OCI-LY7 (cell line): Measurements from ENCODE around the gene FAM32A.

Experiments
- EZH2phosphoT487 ChIP-seq: fragments of 200-600 bp; sonication (generic); IDR thresholded peaks from 2 replicates; pipeline ENCODE4 v1.6.1; 2018; ENCODE audit warnings: low read depth, borderline replicate concordance, mild to moderate bottlenecking, mixed run types, antibody characterized with exemption, low read length, moderate library complexity, mixed read lengths
- TF ChIP-seq, protein P1 (sequence below): fragments of 200-600 bp; sonication (generic); conservative IDR thresholded peaks from 2 replicates; pipeline ENCODE4 v1.5.1; 2014; ENCODE audit warnings: mild to moderate bottlenecking, antibody characterized with exemption, low read length, moderate library complexity, mixed read lengths

DNA sequence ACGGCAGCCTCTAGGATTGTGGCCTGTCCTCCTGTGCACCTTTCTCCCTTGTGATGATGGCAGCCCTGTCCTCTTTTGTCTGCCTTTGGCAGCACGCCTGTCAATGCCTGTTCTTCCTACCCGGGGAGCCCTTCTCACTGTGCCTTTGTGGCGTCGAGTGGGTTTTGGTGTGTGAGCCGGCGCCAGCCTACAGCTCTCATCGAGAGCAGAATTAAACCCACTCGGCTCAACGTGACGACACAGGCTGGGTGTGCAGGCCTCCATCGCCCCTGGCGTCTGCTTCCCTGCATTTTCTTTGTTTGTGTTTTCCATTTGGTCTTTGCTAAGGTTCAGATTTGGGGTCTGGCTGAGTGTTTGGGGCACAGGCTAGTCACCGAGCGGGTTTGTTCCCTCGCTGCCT is 46.9 kb downstream of the FAM32A start:
- TF ChIP-seq, protein P1, sequence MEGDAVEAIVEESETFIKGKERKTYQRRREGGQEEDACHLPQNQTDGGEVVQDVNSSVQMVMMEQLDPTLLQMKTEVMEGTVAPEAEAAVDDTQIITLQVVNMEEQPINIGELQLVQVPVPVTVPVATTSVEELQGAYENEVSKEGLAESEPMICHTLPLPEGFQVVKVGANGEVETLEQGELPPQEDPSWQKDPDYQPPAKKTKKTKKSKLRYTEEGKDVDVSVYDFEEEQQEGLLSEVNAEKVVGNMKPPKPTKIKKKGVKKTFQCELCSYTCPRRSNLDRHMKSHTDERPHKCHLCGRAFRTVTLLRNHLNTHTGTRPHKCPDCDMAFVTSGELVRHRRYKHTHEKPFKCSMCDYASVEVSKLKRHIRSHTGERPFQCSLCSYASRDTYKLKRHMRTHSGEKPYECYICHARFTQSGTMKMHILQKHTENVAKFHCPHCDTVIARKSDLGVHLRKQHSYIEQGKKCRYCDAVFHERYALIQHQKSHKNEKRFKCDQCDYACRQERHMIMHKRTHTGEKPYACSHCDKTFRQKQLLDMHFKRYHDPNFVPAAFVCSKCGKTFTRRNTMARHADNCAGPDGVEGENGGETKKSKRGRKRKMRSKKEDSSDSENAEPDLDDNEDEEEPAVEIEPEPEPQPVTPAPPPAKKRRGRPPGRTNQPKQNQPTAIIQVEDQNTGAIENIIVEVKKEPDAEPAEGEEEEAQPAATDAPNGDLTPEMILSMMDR, result no peak
- TF ChIP-seq EZH2phosphoT487, result no peak
